Keratinocyte (primary cell): ENCODE data around the gene PKLR. TPM values are rescaled to one million over a fixed set of nuclear protein-coding genes. Genes with fewer than 3 reads are reported as not detected.

Experiments used
- DNase-seq: peaks from one replicate; pipeline ENCODE4 v3.0.0-alpha.2; 2011; ENCODE audit warnings: low read depth, missing footprints, low spot score
- FAIRE-seq: peaks from 2 replicates; lab custom pipeline; 2011; peaks lifted over from hg19 to GRCh38; lab: Jason Lieb, UNC
- H2AFZ ChIP-seq: 2 replicates; pipeline ENCODE4 v1.6.0; 2012; ENCODE audit warnings: low read length, control low read depth, inconsistent platforms; ENCODE audit not compliant: control insufficient read depth
- H3K27ac ChIP-seq: 2 replicates; pipeline ENCODE4 v1.5.1; 2011; ENCODE audit warnings: low read length; ENCODE audit not compliant: control insufficient read depth, insufficient read depth
- H3K27me3 ChIP-seq: 3 replicates; pipeline ENCODE4 v1.6.0; 2011; ENCODE audit warnings: low read length; ENCODE audit not compliant: control insufficient read depth, insufficient read depth; ENCODE audit errors: extremely low read depth
- H3K36me3 ChIP-seq, 2 experiments: 2 replicates in 1 of 2; 3 replicates in 1 of 2; pipeline ENCODE4 v1.5.1; 2011; ENCODE audit warnings: low read length in 2 of 2, mild to moderate bottlenecking in 1 of 2; ENCODE audit not compliant: control insufficient read depth in 2 of 2, insufficient read depth in 2 of 2; ENCODE audit errors: extremely low read depth in 1 of 2
- H3K4me1 ChIP-seq: 3 replicates; pipeline ENCODE4 v1.5.1; 2011; ENCODE audit warnings: low read length; ENCODE audit not compliant: control insufficient read depth, insufficient read depth; ENCODE audit errors: extremely low read depth
- H3K4me2 ChIP-seq: 3 replicates; pipeline ENCODE4 v1.6.0; 2011; ENCODE audit warnings: low read depth, low read length; ENCODE audit not compliant: control insufficient read depth, insufficient read depth; ENCODE audit errors: extremely low read depth
- H3K4me3 ChIP-seq, 3 experiments: fragments of 200-600 bp in 1 of 3; sonication (generic) in 1 of 3; 2 replicates in 2 of 3; 3 replicates in 1 of 3; pipeline ENCODE4 v1.5.1; 2011 to 2016; ENCODE audit warnings: low read length in 3 of 3, mild to moderate bottlenecking in 3 of 3, control low read depth in 2 of 3, inconsistent platforms in 1 of 3, low read depth in 1 of 3, mixed read lengths in 1 of 3, mixed run types in 1 of 3, moderate library complexity in 1 of 3; ENCODE audit not compliant: control insufficient read depth in 2 of 3, insufficient read depth in 2 of 3; ENCODE audit errors: extremely low read depth in 1 of 3
- H3K79me2 ChIP-seq: 2 replicates; pipeline ENCODE4 v1.6.0; 2012; ENCODE audit warnings: low read length; ENCODE audit not compliant: control insufficient read depth, insufficient read depth
- H3K9ac ChIP-seq: 3 replicates; pipeline ENCODE4 v1.6.0; 2011; ENCODE audit warnings: low read length; ENCODE audit not compliant: control insufficient read depth, insufficient read depth; ENCODE audit errors: extremely low read depth
- H3K9me1 ChIP-seq: 3 replicates; pipeline ENCODE4 v1.6.0; 2011; ENCODE audit warnings: low read length; ENCODE audit not compliant: control insufficient read depth, insufficient read depth; ENCODE audit errors: extremely low read depth
- H3K9me3 ChIP-seq: 2 replicates; pipeline ENCODE4 v1.5.1; 2012; ENCODE audit warnings: low read depth, low read length; ENCODE audit not compliant: control insufficient read depth
- H4K20me1 ChIP-seq: 3 replicates; pipeline ENCODE4 v1.6.0; 2011; ENCODE audit warnings: low read length; ENCODE audit not compliant: control insufficient read depth, insufficient read depth; ENCODE audit errors: extremely low read depth
- CTCF ChIP-seq, 3 experiments: IDR thresholded peaks in 1 of 3; conservative IDR thresholded peaks in 1 of 3; optimal IDR thresholded peaks in 1 of 3; 2 replicates in 2 of 3; 3 replicates in 1 of 3; pipeline versions ENCODE3 to v1.5.1; 2011; ENCODE audit warnings: low read length in 3 of 3, mild to moderate bottlenecking in 3 of 3, moderate library complexity in 2 of 3, control low read depth in 1 of 3, inconsistent platforms in 1 of 3; ENCODE audit not compliant: insufficient read depth in 2 of 3; ENCODE audit errors: extremely low read depth in 1 of 3
- EZH2 ChIP-seq: IDR thresholded peaks from one replicate; pipeline ENCODE4 v1.6.1; 2012; ENCODE audit warnings: inconsistent platforms, mild to moderate bottlenecking, low read length, moderate library complexity
- dilution Hi-C: fragments of 300-500 bp; cut with MboI; formaldehyde crosslinking; loops from one replicate; pipeline ENCODE4 v1.7.0; 2020; ENCODE audit warnings: low sequenced_read_pairs; ENCODE audit not compliant: extremely low pct_ligation_motif_present
- polyA plus RNA-seq, 5 experiments: library from polyadenylated mRNA; depleted of rRNA in 3 of 5; stranded (reverse) in 3 of 5; stranded (forward) in 1 of 5; unstranded in 1 of 5; fragments of >200 nt; gene quantifications; 1 replicate in 1 of 5; 2 replicates in 3 of 5; 3 replicates in 1 of 5; pipeline versions ENCODE4 v1.2.1 to v1.2.3, GENCODE V29; 2011 to 2012; ENCODE audit warnings: missing spikeins in 2 of 5, low read depth in 1 of 5, low replicate concordance in 1 of 5

Gene PKLR
- polyA plus RNA-seq, 1 donor (not counting 4 experiments of a cell fraction or from before 2014, with no cell fraction given) = 0.03 TPM

- no peak overlapping the region for H3K4me2 ChIP-seq
- no peak overlapping the region for H3K27ac ChIP-seq
- TF ChIP-seq EZH2 = no peak
- no peak for TF ChIP-seq CTCF (optimal IDR thresholded peaks at IDR 0.05 in 1 of 3, IDR thresholded peaks at IDR 0.05 in 1 of 3, conservative IDR thresholded peaks at IDR 0.05 in 1 of 3; ENCODE audit: extremely low read depth in 1 of 3, insufficient read depth in 2 of 3, low read length in 3 of 3)
- H3K9ac ChIP-seq = no peak overlapping the region
- H3K4me1 ChIP-seq = no peaks in the 10 kb centered on the region
- no peak overlapping the region for H3K4me3 ChIP-seq
- H3K9me3 ChIP-seq = no peaks in the 10 kb centered on the region
- H2AFZ ChIP-seq = no peak overlapping the region
- H3K27me3 ChIP-seq = no peaks in the 10 kb centered on the region
- no peaks in the 10 kb centered on the region for H3K36me3 ChIP-seq
- H3K9me1 ChIP-seq = no peaks in the 10 kb centered on the region
- dilution Hi-C loops = no loop called here
- FAIRE-seq = no peak
- no peaks in the 10 kb centered on the region for H3K79me2 ChIP-seq
- DNase-seq = no peak
- H4K20me1 ChIP-seq = no peaks in the 10 kb centered on the region
Measured at GRCh38 chr1:155287987-155288543, 13.2 kb downstream of the PKLR start.

- Histone ChIP-seq H3K9me3 (no peaks in the 10 kb centered on the region), H2AFZ (no peak overlapping the region), H3K4me2 (no peak overlapping the region), H3K36me3 (no peaks in the 10 kb centered on the region), H3K4me1 (no peaks in the 10 kb centered on the region), H3K9ac (no peak overlapping the region), H4K20me1 (no peaks in the 10 kb centered on the region), H3K4me3 (no peak overlapping the region), H3K27me3 (no peaks in the 10 kb centered on the region), H3K9me1 (no peaks in the 10 kb centered on the region), H3K79me2 (no peaks in the 10 kb centered on the region), H3K27ac (no peak overlapping the region)
- FAIRE-seq = no peak
- no peak for DNase-seq
- dilution Hi-C loops = no loop called here
- TF ChIP-seq CTCF (optimal IDR thresholded peaks at IDR 0.05 in 1 of 3, IDR thresholded peaks at IDR 0.05 in 1 of 3, conservative IDR thresholded peaks at IDR 0.05 in 1 of 3; ENCODE audit: extremely low read depth in 1 of 3, insufficient read depth in 2 of 3, low read length in 3 of 3) = no peak
- no peak for TF ChIP-seq EZH2
Measured at GRCh38 chr1:155286544-155286943, 14.7 kb downstream of the PKLR start.
